Neural progenitor cell (in vitro differentiated cells): Measurements from ENCODE around the gene FGG. TPM values are rescaled to one million over a fixed set of nuclear protein-coding genes. Genes with fewer than 3 reads are reported as not detected.

ENCODE experiments used
- DNase-seq: peaks from one replicate; pipeline ENCODE4 v3.0.0-alpha.2; 2016; ENCODE audit warnings: low spot score
- H2AFZ ChIP-seq: fragments of 200-600 bp; sonication (generic); replicated peaks from 2 replicates; pipeline ENCODE4 v1.6.1; 2016; ENCODE audit warnings: antibody characterized with exemption
- H3F3A ChIP-seq: fragments of 200-600 bp; sonication (generic); 2 replicates; pipeline ENCODE4 v1.6.1; 2016; ENCODE audit warnings: antibody characterized with exemption, low read depth
- H3K27ac ChIP-seq: fragments of 200-600 bp; sonication (generic); 2 replicates; pipeline ENCODE4 v1.5.1; 2016; ENCODE audit warnings: mild to moderate bottlenecking
- H3K27me3 ChIP-seq: fragments of 200-600 bp; sonication (generic); 2 replicates; pipeline ENCODE4 v1.6.1; 2016; ENCODE audit warnings: mild to moderate bottlenecking, moderate library complexity
- H3K36me3 ChIP-seq: fragments of 200-600 bp; sonication (generic); 2 replicates; pipeline ENCODE4 v1.5.1; 2016
- H3K4me1 ChIP-seq: fragments of 200-600 bp; sonication (generic); 2 replicates; pipeline ENCODE4 v1.6.1; 2016; ENCODE audit warnings: mixed run types
- H3K4me2 ChIP-seq: fragments of 200-600 bp; sonication (generic); 2 replicates; pipeline ENCODE4 v1.6.1; 2016
- H3K4me3 ChIP-seq: fragments of 200-600 bp; sonication (generic); 2 replicates; pipeline ENCODE4 v1.5.1; 2016
- H3K79me2 ChIP-seq: fragments of 200-600 bp; sonication (generic); 2 replicates; pipeline ENCODE4 v1.6.1; 2016; ENCODE audit warnings: low read depth
- H3K9ac ChIP-seq: fragments of 200-600 bp; sonication (generic); 2 replicates; pipeline ENCODE4 v1.6.1; 2016
- H3K9me3 ChIP-seq: fragments of 200-600 bp; sonication (generic); 2 replicates; pipeline ENCODE4 v1.5.1; 2016; ENCODE audit warnings: low read depth
- H4K20me1 ChIP-seq: fragments of 200-600 bp; sonication (generic); 2 replicates; pipeline ENCODE4 v1.6.1; 2016; ENCODE audit warnings: low read depth
- H3K27ac Mint-ChIP-seq: 3 replicates; pipeline ENCODE4 v1.8.0; 2021; ENCODE audit warnings: mixed read lengths
- H3K27me3 Mint-ChIP-seq: 2 replicates; pipeline ENCODE4 v1.8.0; 2022; ENCODE audit warnings: low read depth, mild to moderate bottlenecking, inconsistent platforms, moderate library complexity, mixed read lengths; ENCODE audit not compliant: insufficient read depth
- H3K36me3 Mint-ChIP-seq: 3 replicates; pipeline ENCODE4 v1.8.0; 2021; ENCODE audit warnings: mixed read lengths
- H3K4me1 Mint-ChIP-seq: 3 replicates; pipeline ENCODE4 v1.8.0; 2021; ENCODE audit warnings: mixed read lengths
- H3K4me3 Mint-ChIP-seq: 3 replicates; pipeline ENCODE4 v1.8.0; 2021; ENCODE audit warnings: mild to moderate bottlenecking, moderate library complexity, mixed read lengths
- H3K9me3 Mint-ChIP-seq: 3 replicates; pipeline ENCODE4 v1.8.0; 2020; ENCODE audit warnings: mixed read lengths
- EZH2 ChIP-seq: fragments of 200-600 bp; sonication (generic); IDR thresholded peaks from 2 replicates; pipeline ENCODE4 v1.6.1; 2017; ENCODE audit warnings: antibody characterized with exemption, mild to moderate bottlenecking, moderate library complexity
- EZH2phosphoT487 ChIP-seq: fragments of 200-600 bp; sonication (generic); IDR thresholded peaks from 2 replicates; pipeline ENCODE4 v1.6.1; 2017; ENCODE audit warnings: antibody characterized with exemption
- total RNA-seq: library from RNA; depleted of rRNA; stranded (reverse); fragments of >200 nt; gene quantifications from 2 replicates; pipeline ENCODE4 v1.2.3, GENCODE V29; 2015; ENCODE audit warnings: low replicate concordance
- TF ChIP-seq, protein P1 (sequence below): fragments of 200-600 bp; sonication (generic); IDR thresholded peaks from 2 replicates; pipeline ENCODE4 v1.5.1; 2017; ENCODE audit warnings: antibody characterized with exemption, mild to moderate bottlenecking

Gene FGG
- total RNA-seq, 1 donor from 2014 or later = not detected

DNA sequence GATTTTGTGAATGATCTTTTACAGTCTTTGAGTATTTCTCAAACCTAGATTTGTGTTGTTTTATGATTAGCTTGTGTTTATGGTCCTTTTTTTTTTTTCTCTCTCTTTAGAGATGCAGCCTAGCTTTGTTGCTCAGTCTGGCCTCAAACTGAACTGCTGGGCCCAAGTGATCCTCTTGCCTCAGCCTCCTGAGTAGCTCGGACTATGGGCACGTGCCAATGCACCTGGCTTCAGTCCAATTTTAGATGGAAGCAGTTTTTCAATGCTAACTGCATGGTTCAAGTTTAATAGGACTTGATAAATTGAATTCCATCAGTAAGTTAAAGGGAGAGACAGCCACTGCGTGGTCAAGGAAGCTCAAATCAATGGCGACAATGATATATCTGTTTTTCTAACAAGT, 3.8 kb upstream of the FGG start:
- H3K27ac ChIP-seq = no peak overlapping the region
- H3K36me3 Mint-ChIP-seq = no peaks in the 10 kb centered on the region
- no peak overlapping the region for H3K9ac ChIP-seq
- no peaks in the 10 kb centered on the region for H3F3A ChIP-seq
- TF ChIP-seq EZH2phosphoT487 (no peak), EZH2 (no peak)
- TF ChIP-seq, protein P1, sequence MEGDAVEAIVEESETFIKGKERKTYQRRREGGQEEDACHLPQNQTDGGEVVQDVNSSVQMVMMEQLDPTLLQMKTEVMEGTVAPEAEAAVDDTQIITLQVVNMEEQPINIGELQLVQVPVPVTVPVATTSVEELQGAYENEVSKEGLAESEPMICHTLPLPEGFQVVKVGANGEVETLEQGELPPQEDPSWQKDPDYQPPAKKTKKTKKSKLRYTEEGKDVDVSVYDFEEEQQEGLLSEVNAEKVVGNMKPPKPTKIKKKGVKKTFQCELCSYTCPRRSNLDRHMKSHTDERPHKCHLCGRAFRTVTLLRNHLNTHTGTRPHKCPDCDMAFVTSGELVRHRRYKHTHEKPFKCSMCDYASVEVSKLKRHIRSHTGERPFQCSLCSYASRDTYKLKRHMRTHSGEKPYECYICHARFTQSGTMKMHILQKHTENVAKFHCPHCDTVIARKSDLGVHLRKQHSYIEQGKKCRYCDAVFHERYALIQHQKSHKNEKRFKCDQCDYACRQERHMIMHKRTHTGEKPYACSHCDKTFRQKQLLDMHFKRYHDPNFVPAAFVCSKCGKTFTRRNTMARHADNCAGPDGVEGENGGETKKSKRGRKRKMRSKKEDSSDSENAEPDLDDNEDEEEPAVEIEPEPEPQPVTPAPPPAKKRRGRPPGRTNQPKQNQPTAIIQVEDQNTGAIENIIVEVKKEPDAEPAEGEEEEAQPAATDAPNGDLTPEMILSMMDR = no peak
- no peaks in the 10 kb centered on the region for H3K9me3 ChIP-seq
- no peaks in the 10 kb centered on the region for H3K27me3 ChIP-seq
- H3K79me2 ChIP-seq = no peaks in the 10 kb centered on the region
- no peaks in the 10 kb centered on the region for H3K4me1 Mint-ChIP-seq
- no peak overlapping the region for H2AFZ ChIP-seq
- H4K20me1 ChIP-seq = no peaks in the 10 kb centered on the region
- H3K4me2 ChIP-seq = no peak overlapping the region
- no peaks in the 10 kb centered on the region for H3K27me3 Mint-ChIP-seq
- H3K27ac Mint-ChIP-seq = no peak overlapping the region
- no peak for DNase-seq
- no peaks in the 10 kb centered on the region for H3K36me3 ChIP-seq
- H3K9me3 Mint-ChIP-seq = no peaks in the 10 kb centered on the region
- H3K4me1 ChIP-seq = no peaks in the 10 kb centered on the region
- no peak overlapping the region for H3K4me3 Mint-ChIP-seq
- H3K4me3 ChIP-seq = no peak overlapping the region

DNA sequence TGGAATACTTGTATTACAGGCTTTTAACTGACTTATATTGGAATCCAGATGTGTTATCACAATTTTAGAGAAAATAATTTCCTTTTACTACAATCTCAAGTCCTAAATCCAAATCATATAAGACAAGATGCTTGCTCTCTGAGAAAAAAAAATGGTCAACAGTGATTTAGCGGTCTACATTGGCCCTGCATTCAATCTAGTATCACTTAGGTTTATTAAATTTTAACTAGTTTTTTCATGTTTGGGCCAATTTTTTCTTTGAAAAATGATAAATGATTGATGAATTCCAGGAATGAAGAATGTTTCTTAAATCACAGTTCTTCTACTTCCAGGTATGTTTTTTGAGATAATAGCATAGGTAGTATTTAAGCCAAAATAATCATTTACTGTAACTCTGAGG, 2.8 kb upstream of the FGG start:
- Histone ChIP-seq H3F3A (no peaks in the 10 kb centered on the region), H3K9ac (no peak overlapping the region)

DNA sequence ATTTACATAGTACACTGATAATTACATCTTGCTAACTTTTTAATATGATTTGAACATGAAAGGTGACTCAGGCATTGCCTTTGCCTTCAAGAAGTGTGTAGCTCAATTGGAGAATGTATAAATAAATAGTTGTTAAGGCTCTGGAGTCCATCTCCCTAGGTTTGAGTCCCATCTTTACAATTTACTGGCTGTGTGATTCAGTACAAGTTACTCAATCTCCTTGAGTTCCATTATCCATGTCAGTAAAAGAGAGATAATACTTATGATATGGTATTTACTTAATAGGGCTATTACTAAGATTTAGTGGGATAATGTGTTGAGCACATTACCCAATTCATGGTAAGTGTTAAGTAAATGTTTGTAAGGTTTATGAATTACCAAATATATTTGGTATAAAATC, 1.9 kb upstream of the FGG start:
- Histone ChIP-seq H3K36me3 (no peaks in the 10 kb centered on the region), H4K20me1 (no peaks in the 10 kb centered on the region), H3K4me3 (no peak overlapping the region), H3K79me2 (no peaks in the 10 kb centered on the region), H3K27me3 (no peaks in the 10 kb centered on the region), H3F3A (no peaks in the 10 kb centered on the region), H3K27ac (no peak overlapping the region), H3K9me3 (no peaks in the 10 kb centered on the region), H3K4me2 (no peak overlapping the region), H3K9ac (no peak overlapping the region), H2AFZ (no peak overlapping the region), H3K4me1 (no peaks in the 10 kb centered on the region)
- TF ChIP-seq EZH2phosphoT487 = no peak
- TF ChIP-seq, protein P1 = no peak
- TF ChIP-seq EZH2 = no peak
- Mint-ChIP-seq H3K4me1 (no peaks in the 10 kb centered on the region), H3K27me3 (no peaks in the 10 kb centered on the region), H3K36me3 (no peaks in the 10 kb centered on the region), H3K4me3 (no peak overlapping the region), H3K9me3 (no peaks in the 10 kb centered on the region), H3K27ac (no peak overlapping the region)
- DNase-seq = no peak

More for the DNA sequence above, 2.8 kb upstream of the FGG start:
- H3K36me3 ChIP-seq = no peaks in the 10 kb centered on the region
- Mint-ChIP-seq H3K4me1 (no peaks in the 10 kb centered on the region), H3K27ac (no peak overlapping the region), H3K36me3 (no peaks in the 10 kb centered on the region), H3K27me3 (no peaks in the 10 kb centered on the region), H3K9me3 (no peaks in the 10 kb centered on the region), H3K4me3 (no peak overlapping the region)
- H3K4me1 ChIP-seq = no peaks in the 10 kb centered on the region
- no peaks in the 10 kb centered on the region for H4K20me1 ChIP-seq
- H3K4me2 ChIP-seq = no peak overlapping the region
- TF ChIP-seq EZH2 (no peak), EZH2phosphoT487 (no peak)
- TF ChIP-seq, protein P1 = no peak
- H3K4me3 ChIP-seq = no peak overlapping the region
- no peak overlapping the region for H3K27ac ChIP-seq
- no peaks in the 10 kb centered on the region for H3K79me2 ChIP-seq
- no peak overlapping the region for H2AFZ ChIP-seq
- H3K9me3 ChIP-seq = no peaks in the 10 kb centered on the region
- no peak for DNase-seq
- no peaks in the 10 kb centered on the region for H3K27me3 ChIP-seq
